NCI-H2107 treated with DMSO at 0.1 percent for 48 hours (cell line): ENCODE results near the gene AACS.
"Not testable (repeated sequence)": the region's sequence is repeated elsewhere in the genome, so short reads cannot be mapped to it uniquely, and the experiment has no call there.

Experiments
- DNase-seq: peaks from one replicate; lab custom pipeline; 2025; ENCODE audit not compliant: unreplicated experiment; lab: John Stamatoyannopoulos, UW

Gene AACS

GRCh38 chr12:125121106-125121505, 55.9 kb downstream of the AACS start:
- DNase-seq: no peak

DNA sequence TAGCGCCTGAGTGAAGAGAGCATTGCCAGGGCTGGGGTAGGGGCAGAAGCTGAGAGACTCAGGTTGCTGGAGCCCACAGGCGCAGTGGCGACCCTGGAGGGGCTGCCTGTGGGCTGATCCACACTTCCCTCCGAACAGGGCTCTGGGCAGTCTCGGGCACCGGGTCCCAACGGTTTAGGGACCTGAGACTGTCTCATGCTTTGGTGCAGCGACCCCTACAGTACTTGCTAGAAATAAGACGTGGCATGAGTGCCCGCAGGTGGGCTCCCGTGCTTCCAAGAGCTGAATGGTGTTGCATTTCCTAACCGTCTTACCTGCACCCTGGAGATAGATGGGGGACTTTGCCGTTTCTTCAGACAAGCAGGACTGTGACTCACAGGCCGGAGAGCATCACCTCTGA, 57.4 kb downstream of the AACS start:
- DNase-seq: no peak

GRCh38 chr12:125124320-125124966, 59.2 kb downstream of the AACS start:
- no peak for DNase-seq

DNA sequence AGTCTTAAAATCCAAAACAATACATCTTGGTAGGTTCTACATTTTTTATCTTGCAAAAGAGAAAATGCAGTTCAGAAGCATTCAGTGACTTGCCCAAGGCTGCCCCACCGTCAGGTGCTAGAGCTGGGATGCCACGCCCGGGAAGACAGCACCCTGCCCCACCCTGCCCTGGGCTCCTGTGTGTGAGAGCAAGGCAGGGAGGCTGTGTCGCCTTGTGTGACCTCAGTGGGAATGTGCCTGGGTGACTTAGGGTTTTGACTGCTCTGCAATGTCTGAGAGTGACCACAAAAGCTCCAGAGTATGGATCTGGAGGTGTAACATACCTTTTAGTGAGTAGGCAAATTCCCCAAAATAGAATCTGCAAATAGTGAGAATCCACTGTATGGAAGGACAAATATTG, 60.0 kb downstream of the AACS start:
- no peak for DNase-seq

- DNase-seq: no peak
Observed at GRCh38 chr12:125128439-125129178, 63.4 kb downstream of the AACS start.

GRCh38 chr12:125129179-125129571, 63.9 kb downstream of the AACS start:
- DNase-seq: no peak

DNA sequence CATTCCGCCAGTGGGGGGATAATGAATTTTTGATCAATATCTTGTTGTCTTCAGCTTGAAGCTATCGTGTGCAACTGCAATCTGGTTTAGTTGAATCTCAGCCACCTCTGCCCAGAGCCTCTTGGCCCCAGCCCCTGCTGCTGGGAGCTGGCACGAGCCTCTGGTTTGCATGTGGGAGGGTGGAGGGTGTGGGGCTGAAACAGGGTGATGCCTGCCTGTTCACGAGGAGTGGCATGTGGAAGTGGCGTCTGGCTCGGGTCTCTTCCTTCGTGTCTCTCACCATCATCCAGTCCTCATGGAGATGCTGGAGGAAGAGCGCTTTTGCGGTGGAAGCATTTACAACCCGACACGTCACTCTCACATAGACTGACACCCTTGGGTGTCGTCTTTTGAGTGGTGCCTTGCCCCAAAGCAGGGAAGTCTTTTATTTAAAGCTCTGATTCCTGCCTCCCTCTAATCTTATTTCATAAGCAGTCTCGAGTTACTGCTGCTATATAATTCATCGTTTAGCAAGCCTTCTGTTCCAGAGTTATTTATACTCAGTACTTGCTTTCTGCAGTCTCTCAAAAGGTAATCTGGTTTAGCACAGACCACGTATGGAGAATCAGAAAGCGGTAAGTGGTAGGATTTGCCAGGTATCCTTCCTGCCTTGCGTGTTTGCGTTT, 64.5 kb downstream of the AACS start:
- no peak for DNase-seq

- no peak for DNase-seq
Observed at GRCh38 chr12:125131958-125132357, 66.7 kb downstream of the AACS start.

DNA sequence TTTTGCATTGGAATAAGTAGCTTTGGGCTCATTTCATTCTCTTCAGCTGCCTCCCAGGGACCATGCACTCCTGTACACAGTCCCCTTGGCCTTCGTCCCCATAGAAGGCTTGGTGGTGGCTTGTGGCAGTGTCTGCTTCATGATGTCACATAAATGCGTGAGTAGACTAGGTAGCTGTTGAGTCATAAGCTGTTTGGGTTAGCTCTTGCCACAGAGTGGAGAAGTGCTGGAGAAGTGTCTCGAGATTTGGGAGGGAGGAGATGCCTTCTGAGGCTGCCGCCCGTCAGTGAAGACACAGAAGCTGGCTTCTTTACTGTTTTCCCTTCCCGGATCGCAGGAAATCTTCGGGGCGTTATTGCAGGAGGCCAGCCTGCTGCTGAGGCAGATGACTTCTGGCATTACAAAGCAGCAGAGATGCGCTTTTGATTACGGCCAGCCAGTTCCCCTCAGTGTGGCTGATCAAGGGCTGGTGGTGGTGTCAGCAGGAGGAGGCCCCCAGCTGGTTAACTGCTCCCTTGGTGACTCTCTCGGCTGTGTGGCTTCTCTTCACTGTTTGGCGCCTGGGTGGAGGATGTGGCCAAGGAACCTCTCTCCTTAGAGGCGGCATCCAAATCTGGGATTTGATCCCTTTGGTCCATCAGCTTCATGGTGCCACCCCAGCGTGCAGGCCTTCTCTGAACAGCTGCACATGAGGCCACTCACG, 67.6 kb downstream of the AACS start:
- no peak for DNase-seq

DNA sequence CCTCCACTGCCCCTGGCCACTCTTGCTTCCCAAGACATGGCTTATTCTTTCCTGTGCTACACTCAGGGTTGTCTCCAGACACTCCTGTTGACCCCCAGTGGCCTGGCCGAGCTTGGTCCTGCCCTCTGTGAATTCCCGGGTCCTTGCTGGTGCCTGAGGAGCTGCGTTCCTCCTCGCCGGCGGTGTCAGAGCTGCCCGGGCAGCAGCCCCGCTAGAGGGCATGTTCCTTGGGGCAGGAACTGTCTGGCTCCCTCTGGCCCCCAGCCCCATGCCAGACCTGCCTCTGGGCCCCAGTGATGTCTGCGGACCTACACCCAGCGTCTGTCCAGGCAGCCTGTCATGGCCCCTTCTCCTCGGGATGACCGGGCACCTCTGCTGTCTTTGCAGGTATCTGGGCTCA, 68.4 kb downstream of the AACS start:
- DNase-seq: no peak

DNA sequence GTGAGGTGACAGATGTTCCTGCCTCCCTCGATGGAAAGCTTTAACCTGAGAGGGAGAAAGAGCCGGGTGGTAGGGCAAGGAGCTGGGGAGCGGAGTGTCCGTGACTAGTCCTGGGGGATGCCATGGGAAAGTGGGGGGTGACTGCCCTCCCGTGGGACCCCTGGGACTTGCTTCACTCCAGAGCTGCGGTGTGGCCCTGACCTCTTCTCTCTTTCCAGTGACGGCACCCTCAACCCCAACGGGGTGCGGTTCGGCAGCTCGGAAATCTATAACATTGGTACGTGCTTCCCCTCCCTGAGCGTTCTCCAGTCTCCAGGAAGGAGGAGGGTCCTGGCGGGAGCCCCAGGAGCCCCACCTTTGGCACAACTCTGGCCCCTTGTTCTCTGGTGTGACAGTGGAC, 69.3 kb downstream of the AACS start:
- DNase-seq: no peak

DNA sequence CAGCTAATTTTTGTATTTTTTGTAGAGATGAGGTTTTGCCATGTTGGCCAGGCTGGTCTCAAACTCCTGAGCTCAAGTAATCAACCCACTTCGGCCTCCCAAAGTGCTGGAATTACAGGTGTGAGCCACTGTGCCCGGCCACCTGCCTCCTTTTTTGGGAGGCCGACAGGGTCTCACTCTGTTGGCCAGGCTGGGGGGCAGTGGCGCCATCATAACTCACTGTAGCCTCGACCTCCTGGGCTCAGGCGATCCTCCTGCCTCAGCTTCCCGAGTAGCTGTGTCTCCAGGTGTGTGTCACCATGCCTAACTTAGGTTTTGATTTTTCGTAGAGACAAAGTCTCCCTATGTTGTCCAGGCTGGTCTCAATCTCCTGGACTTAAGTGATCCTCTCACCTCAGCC, 70.7 kb downstream of the AACS start:
- no peak for DNase-seq

DNA sequence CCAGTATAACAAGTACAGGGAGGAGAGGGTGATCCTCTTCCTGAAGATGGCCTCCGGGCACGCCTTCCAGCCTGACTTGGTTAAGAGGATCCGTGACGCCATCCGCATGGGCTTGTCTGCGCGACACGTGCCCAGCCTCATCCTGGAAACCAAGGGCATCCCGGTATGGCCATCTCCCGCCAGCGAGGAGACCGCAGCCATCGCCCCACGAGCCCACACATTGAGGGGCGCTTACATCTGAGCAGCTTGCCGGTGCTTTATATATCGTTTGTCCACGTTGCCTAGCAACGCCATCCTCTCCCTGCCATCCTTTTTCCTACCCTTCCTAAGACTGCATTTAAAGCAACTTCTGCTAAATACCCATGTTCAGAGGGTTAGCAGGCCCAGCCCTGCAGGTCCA, 71.5 kb downstream of the AACS start:
- no peak for DNase-seq

GRCh38 chr12:125137766-125138344, 72.6 kb downstream of the AACS start:
- DNase-seq: no peak

- no peak for DNase-seq
Observed at GRCh38 chr12:125140279-125141209, 75.3 kb downstream of the AACS start.

- not testable (repeated sequence) for DNase-seq
Observed at GRCh38 chr12:125141210-125141573, 76.0 kb downstream of the AACS start.

DNA sequence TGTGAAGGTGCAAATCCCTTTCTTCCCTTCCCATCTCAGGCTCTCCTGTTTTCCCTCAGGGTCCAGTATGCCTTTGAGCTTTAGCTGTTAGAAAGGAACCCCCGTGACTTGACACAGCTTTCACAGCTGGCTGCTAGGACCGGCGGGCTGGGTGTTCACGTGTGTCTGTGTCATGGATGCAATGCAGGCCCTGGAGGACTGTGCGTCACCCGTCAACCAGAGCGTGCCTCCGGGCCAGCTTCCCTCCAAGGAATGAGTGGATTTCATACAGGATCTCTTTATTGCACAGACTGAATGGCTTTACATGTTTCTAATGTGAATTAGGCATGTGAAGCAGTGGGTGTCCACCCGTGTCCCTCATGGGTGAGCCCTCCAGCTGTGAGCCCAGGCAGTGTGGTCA, 77.4 kb downstream of the AACS start:
- DNase-seq: no peak

- DNase-seq: no peak
Observed at GRCh38 chr12:125143491-125143890, 78.3 kb downstream of the AACS start.

GRCh38 chr12:125145196-125145595, 80.0 kb downstream of the AACS start:
- no peak for DNase-seq

GRCh38 chr12:125148316-125148715, 83.1 kb downstream of the AACS start:
- no peak for DNase-seq
